Activated CD4-positive, alpha-beta T cell treated with anti-CD3 and anti-CD28 coated beads for 36 hours (primary cell): ENCODE data around the gene CPLX3. TPM values are rescaled to one million over a fixed set of nuclear protein-coding genes. Genes with fewer than 3 reads are reported as not detected.
A peak's percentile ranks its signal among the peaks of the same experiment; 100 is the strongest.

Source experiments
- ATAC-seq: fragments of 200-7000 bp; cut with Tn5 transposase; one replicate; pipeline ENCODE4 v1.10.0; 2021; ENCODE audit warnings: mild to moderate bottlenecking, moderate library complexity
- CTCF ChIA-PET: fragments of 350-600 bp; sonication (Branson Sonifier 250); formaldehyde crosslinking; loops from one replicate; lab custom pipeline; 2021; ENCODE audit warnings: antibody characterized with exemption; lab: Charles Lee
- POLR2A ChIA-PET: fragments of 350-600 bp; sonication (Branson Sonifier 250); formaldehyde crosslinking; loops from one replicate; lab custom pipeline; 2021; ENCODE audit warnings: antibody characterized with exemption, inconsistent platforms; lab: Charles Lee
- DNase-seq: peaks from one replicate; pipeline ENCODE4 v3.0.0-alpha.2; 2020
- H3K27ac Mint-ChIP-seq: one replicate; pipeline ENCODE4 v1.8.0; 2021; ENCODE audit warnings: mixed read lengths
- H3K27me3 Mint-ChIP-seq: one replicate; pipeline ENCODE4 v1.8.0; 2021; ENCODE audit warnings: mixed read lengths
- H3K36me3 Mint-ChIP-seq: one replicate; pipeline ENCODE4 v1.8.0; 2021; ENCODE audit warnings: low read depth, mixed read lengths
- H3K4me1 Mint-ChIP-seq: one replicate; pipeline ENCODE4 v1.8.0; 2021; ENCODE audit warnings: mixed read lengths
- H3K4me3 Mint-ChIP-seq: one replicate; pipeline ENCODE4 v1.8.0; 2021; ENCODE audit warnings: mild to moderate bottlenecking, moderate library complexity, mixed read lengths
- H3K9me3 Mint-ChIP-seq: one replicate; pipeline ENCODE4 v1.8.0; 2021; ENCODE audit warnings: low read depth, mixed read lengths
- intact Hi-C, 2 experiments: fragments of 100-400 bp; cut with DNase I in 1 of 2; cut with micrococcal nuclease in 1 of 2; formaldehyde crosslinking; loops; one replicate each; pipeline versions ENCODE4 v1.14.2 to v1.15.1; 2022 to 2024; cut with DNase I, micrococcal nuclease
- total RNA-seq, 2 experiments: library from RNA; stranded (reverse); gene quantifications; one replicate each; pipeline ENCODE4 v1.2.3, GENCODE V29; 2021

Gene CPLX3
- total RNA-seq, 2 experiments from 2014 or later, result 0.11 TPM; not detected in 1

GRCh38 chr15:74800559-74801094 lies 25.8 kb upstream of the CPLX3 start:
- no peak for ATAC-seq
- no peak for DNase-seq
- peaks cover 64% of the 10 kb centered on the region for H3K36me3 Mint-ChIP-seq
- no peaks in the 10 kb centered on the region for H3K27me3 Mint-ChIP-seq
- intact Hi-C loops, result loop anchor here (1.0 to 5.0 kb wide), 4 partner anchors 18 to 42 kb away; partner anchors contain the start of genes CSK (in 1 of the 2) and ULK3 (in 1 of the 2)
- H3K9me3 Mint-ChIP-seq, result no peaks in the 10 kb centered on the region
- peak overlapping the region; percentile 25 for H3K27ac Mint-ChIP-seq
- ChIA-PET CTCF (interaction anchor here (0.6 to 6.1 kb wide), 9 partner anchors 10 to 163 kb away, joined by 3 to 93 read pairs (median 4); partner anchors contain the start of gene CSK), POLR2A (interaction anchor here (0.6 to 1.1 kb wide), 2 partner anchors 10 to 23 kb away, joined by 3 to 4 read pairs; no protein-coding TSS in a partner anchor)
- H3K4me3 Mint-ChIP-seq, result no peak overlapping the region
- peaks cover 39% of the 10 kb centered on the region for H3K4me1 Mint-ChIP-seq

GRCh38 chr15:74801311-74801997 lies 25.0 kb upstream of the CPLX3 start:
- Mint-ChIP-seq H3K4me3 (no peak overlapping the region), H3K27me3 (no peaks in the 10 kb centered on the region), H3K36me3 (peaks cover 58% of the 10 kb centered on the region), H3K27ac (no peak overlapping the region), H3K4me1 (peaks cover 34% of the 10 kb centered on the region), H3K9me3 (no peaks in the 10 kb centered on the region)
- intact Hi-C loops, result loop anchor here (2.0 to 5.0 kb wide), 3 partner anchors 19 to 41 kb away; partner anchors contain the start of genes CSK (in 1 of the 2) and ULK3 (in 1 of the 2)
- ATAC-seq (no peak), DNase-seq (no peak)
- ChIA-PET CTCF (interaction anchor here (0.8 to 2.8 kb wide), 4 partner anchors 21 to 164 kb away, joined by 3 to 93 read pairs (median 24); partner anchors contain the start of gene CSK), POLR2A (no interaction called here)

DNA sequence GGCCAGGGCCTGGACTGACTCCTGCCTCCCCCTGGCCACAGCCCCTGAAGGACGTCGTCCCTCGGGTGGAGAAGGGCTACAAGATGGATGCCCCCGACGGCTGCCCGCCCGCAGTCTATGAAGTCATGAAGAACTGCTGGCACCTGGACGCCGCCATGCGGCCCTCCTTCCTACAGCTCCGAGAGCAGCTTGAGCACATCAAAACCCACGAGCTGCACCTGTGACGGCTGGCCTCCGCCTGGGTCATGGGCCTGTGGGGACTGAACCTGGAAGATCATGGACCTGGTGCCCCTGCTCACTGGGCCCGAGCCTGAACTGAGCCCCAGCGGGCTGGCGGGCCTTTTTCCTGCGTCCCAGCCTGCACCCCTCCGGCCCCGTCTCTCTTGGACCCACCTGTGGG lies 24.1 kb upstream of the CPLX3 start:
- Mint-ChIP-seq H3K27ac (no peak overlapping the region), H3K9me3 (no peaks in the 10 kb centered on the region), H3K4me1 (peaks cover 37% of the 10 kb centered on the region), H3K4me3 (no peak overlapping the region), H3K36me3 (peaks cover 56% of the 10 kb centered on the region), H3K27me3 (no peaks in the 10 kb centered on the region)
- CTCF ChIA-PET, result interaction anchor here (0.7 kb wide), 1 partner anchor 15 kb away, joined by 3 read pairs; no protein-coding TSS in a partner anchor
- intact Hi-C loops, result loop anchor here in 1 of 2 experiments (5.0 kb wide), 1 partner anchor 40 kb away; the partner anchor contains the start of gene ULK3
- ATAC-seq (no peak), DNase-seq (no peak)
- POLR2A ChIA-PET, result no interaction called here

DNA sequence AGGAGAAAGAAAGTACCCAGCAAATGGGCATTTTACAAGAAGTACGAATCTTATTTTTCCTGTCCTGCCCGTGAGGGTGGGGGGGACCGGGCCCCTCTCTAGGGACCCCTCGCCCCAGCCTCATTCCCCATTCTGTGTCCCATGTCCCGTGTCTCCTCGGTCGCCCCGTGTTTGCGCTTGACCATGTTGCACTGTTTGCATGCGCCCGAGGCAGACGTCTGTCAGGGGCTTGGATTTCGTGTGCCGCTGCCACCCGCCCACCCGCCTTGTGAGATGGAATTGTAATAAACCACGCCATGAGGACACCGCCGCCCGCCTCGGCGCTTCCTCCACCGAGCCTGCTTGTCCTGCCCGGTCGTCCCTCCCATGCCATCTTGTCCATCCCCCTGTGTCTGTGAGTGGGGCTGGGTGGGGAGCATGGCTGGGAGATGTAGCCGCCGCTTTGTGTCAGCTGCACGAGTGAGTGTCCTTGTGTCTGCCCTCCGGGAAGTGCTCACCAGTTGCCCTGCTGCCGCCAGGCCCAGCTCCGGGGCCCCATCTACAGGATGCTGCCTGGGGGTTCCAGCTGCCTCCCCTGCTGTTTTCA lies 23.5 kb upstream of the CPLX3 start:
- peaks cover 34% of the 10 kb centered on the region for H3K4me1 Mint-ChIP-seq
- no peak overlapping the region for H3K4me3 Mint-ChIP-seq
- H3K27me3 Mint-ChIP-seq, result no peaks in the 10 kb centered on the region
- POLR2A ChIA-PET, result no interaction called here
- no peaks in the 10 kb centered on the region for H3K9me3 Mint-ChIP-seq
- H3K27ac Mint-ChIP-seq, result peak overlapping the region; percentile 51
- CTCF ChIA-PET, result interaction anchor here (1.4 kb wide), 1 partner anchor 15 kb away, joined by 9 read pairs; no protein-coding TSS in a partner anchor
- ATAC-seq, result no peak
- intact Hi-C loops, result loop anchor here in 1 of 2 experiments (5.0 kb wide), 1 partner anchor 39 kb away; the partner anchor contains the start of gene ULK3
- DNase-seq, result no peak
- peaks cover 55% of the 10 kb centered on the region for H3K36me3 Mint-ChIP-seq

- Mint-ChIP-seq H3K36me3 (peaks cover 37% of the 10 kb centered on the region), H3K9me3 (no peaks in the 10 kb centered on the region), H3K27ac (peak overlapping the region; percentile 12), H3K27me3 (no peaks in the 10 kb centered on the region), H3K4me3 (no peak overlapping the region), H3K4me1 (peaks cover 25% of the 10 kb centered on the region)
- no peak for ATAC-seq
- intact Hi-C loops, result loop anchor here in 1 of 2 experiments (5.0 kb wide), 1 partner anchor 37 kb away; the partner anchor contains the start of gene ULK3
- ChIA-PET CTCF (interaction anchor here (1.0 to 2.9 kb wide), 8 partner anchors 12 to 170 kb away, joined by 3 to 16 read pairs (median 4); no protein-coding TSS in a partner anchor), POLR2A (interaction anchor here (1.1 to 1.2 kb wide), 2 partner anchors 11 to 121 kb away, joined by 4 to 7 read pairs; no protein-coding TSS in a partner anchor)
- DNase-seq, result no peak
These were observed 21.5 kb upstream of the CPLX3 start for GRCh38 chr15:74804935-74805334.

DNA sequence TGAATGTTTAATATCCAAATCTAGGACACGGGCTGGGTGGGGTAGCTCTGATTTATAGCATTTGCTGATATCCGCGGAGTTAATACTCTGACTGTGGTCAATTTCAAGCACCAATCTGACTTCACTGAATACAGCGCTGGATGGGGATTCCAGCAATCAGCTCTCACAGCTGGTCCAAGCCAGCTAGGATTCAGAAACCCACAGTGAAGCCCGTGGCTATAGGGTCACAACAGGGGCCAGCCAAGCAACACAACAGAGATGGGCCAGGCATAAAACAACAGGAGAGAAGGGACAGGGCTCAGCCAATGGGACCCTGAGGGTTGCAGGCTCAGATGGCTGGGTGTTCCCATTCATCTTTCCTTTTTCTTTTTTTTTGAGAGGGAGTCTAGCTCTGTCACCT lies 19.1 kb upstream of the CPLX3 start:
- H3K9me3 Mint-ChIP-seq, result no peaks in the 10 kb centered on the region
- no peak for ATAC-seq
- no peaks in the 10 kb centered on the region for H3K27me3 Mint-ChIP-seq
- intact Hi-C loops, result no loop called here
- CTCF ChIA-PET, result interaction anchor here (0.8 to 1.9 kb wide), 5 partner anchors 9 to 194 kb away, joined by 3 to 6 read pairs (median 3); no protein-coding TSS in a partner anchor
- H3K27ac Mint-ChIP-seq, result peak overlapping the region; percentile 32
- no peak overlapping the region for H3K4me3 Mint-ChIP-seq
- POLR2A ChIA-PET, result no interaction called here
- H3K36me3 Mint-ChIP-seq, result peaks cover 19% of the 10 kb centered on the region
- H3K4me1 Mint-ChIP-seq, result peaks cover 21% of the 10 kb centered on the region
- DNase-seq, result no peak

DNA sequence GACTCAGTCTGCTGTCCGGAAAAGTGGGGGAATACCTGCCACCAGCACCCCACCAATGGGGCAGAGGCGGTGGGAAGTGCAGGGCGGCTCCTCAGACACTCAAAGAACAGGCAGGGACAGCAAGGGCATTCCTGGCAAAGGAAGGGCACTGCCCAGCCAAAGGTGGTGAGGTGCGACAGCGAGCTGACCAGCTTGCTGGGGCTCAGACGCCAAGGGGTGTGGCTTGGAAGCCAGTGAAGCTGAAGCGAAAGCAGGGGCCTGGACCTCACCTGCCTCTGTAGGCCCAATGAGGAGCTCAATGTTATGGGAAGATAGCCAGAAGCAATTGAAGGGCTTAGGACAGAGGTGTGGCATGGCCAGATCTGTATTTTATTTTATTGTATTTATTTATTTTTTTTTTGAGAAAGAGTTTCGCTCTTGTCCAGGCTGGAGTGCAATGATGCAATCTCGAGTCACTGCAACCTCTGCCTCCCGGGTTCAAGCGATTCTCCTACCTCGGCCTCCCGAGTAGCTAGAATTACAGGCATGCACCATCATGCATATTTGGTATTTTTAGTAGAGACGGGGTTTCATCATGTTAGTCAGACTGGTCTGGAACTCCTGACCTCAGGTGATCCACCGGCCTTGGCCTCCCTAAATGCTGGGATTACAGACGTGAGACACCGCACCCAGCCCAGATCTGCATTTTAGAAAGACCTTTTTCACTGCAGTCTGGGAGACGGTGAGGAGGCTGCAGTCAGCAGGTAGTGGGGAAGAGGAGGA lies 18.2 kb upstream of the CPLX3 start:
- peak overlapping the region; percentile 70 for H3K27ac Mint-ChIP-seq

GRCh38 chr15:74808840-74809229 lies 17.6 kb upstream of the CPLX3 start:
- no peaks in the 10 kb centered on the region for H3K27me3 Mint-ChIP-seq
- no peaks in the 10 kb centered on the region for H3K9me3 Mint-ChIP-seq
- H3K4me3 Mint-ChIP-seq, result no peak overlapping the region
- peaks cover 21% of the 10 kb centered on the region for H3K4me1 Mint-ChIP-seq
- H3K27ac Mint-ChIP-seq, result no peak overlapping the region
- intact Hi-C loops, result no loop called here
- POLR2A ChIA-PET, result no interaction called here
- CTCF ChIA-PET, result interaction anchor here (0.6 to 1.2 kb wide), 4 partner anchors 14 to 157 kb away, joined by 3 read pairs; no protein-coding TSS in a partner anchor
- DNase-seq (no peak), ATAC-seq (no peak)
- peaks cover 11% of the 10 kb centered on the region for H3K36me3 Mint-ChIP-seq

More for the DNA sequence above, 18.2 kb upstream of the CPLX3 start:
- CTCF ChIA-PET, result interaction anchor here (0.6 to 1.9 kb wide), 9 partner anchors 13 to 176 kb away, joined by 3 to 6 read pairs (median 3); no protein-coding TSS in a partner anchor
- Mint-ChIP-seq H3K36me3 (peaks cover 12% of the 10 kb centered on the region), H3K27me3 (no peaks in the 10 kb centered on the region), H3K4me3 (no peak overlapping the region), H3K9me3 (no peaks in the 10 kb centered on the region), H3K4me1 (peaks cover 21% of the 10 kb centered on the region)
- DNase-seq, result no peak
- intact Hi-C loops, result no loop called here
- peak; percentile 6 for ATAC-seq
- POLR2A ChIA-PET, result interaction anchor here (0.6 to 0.7 kb wide), 3 partner anchors 25 to 161 kb away, joined by 3 to 9 read pairs (median 4); no protein-coding TSS in a partner anchor

DNA sequence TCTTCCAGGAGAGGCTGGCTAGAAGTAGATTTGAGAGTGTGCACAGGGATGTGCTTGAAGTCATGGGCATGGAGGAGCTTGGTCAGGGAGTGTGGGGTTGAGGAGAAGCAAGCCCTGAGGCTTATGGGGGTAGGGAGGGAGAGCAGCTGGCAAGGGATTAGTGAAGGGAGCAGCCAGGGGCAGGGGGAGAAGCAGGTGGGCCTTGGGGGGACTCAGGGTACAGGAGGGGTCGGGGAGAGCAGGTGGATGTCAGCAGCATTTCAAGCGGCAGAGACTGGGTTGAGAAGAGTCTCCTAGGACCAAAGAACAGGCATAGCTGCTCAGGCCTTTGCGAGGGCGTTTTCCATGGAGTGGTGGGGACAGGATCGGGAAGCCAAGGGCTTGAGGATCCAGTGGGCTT lies 17.2 kb upstream of the CPLX3 start:
- POLR2A ChIA-PET, result interaction anchor here (0.6 kb wide), 1 partner anchor 52 kb away, joined by 3 read pairs; no protein-coding TSS in a partner anchor
- no peak overlapping the region for H3K27ac Mint-ChIP-seq
- intact Hi-C loops, result no loop called here

GRCh38 chr15:74809956-74810355 lies 16.5 kb upstream of the CPLX3 start:
- Mint-ChIP-seq H3K9me3 (no peaks in the 10 kb centered on the region), H3K27me3 (no peaks in the 10 kb centered on the region), H3K36me3 (peaks cover 1% of the 10 kb centered on the region), H3K27ac (no peak overlapping the region), H3K4me1 (peaks cover 21% of the 10 kb centered on the region), H3K4me3 (no peak overlapping the region)
- ChIA-PET POLR2A (interaction anchor here (0.6 to 0.8 kb wide), 2 partner anchors 53 to 154 kb away, joined by 3 to 4 read pairs; no protein-coding TSS in a partner anchor), CTCF (no interaction called here)
- ATAC-seq, result no peak
- intact Hi-C loops, result no loop called here
- DNase-seq, result no peak

More for the DNA sequence above, 17.2 kb upstream of the CPLX3 start:
- Mint-ChIP-seq H3K36me3 (peaks cover 7% of the 10 kb centered on the region), H3K9me3 (no peaks in the 10 kb centered on the region), H3K4me1 (peaks cover 21% of the 10 kb centered on the region), H3K27me3 (no peaks in the 10 kb centered on the region), H3K4me3 (no peak overlapping the region)
- CTCF ChIA-PET, result interaction anchor here (0.8 kb wide), 1 partner anchor 158 kb away, joined by 3 read pairs; no protein-coding TSS in a partner anchor
- ATAC-seq (no peak), DNase-seq (no peak)
